ENCODE data around the gene TKFC. TPM values are rescaled to one million over a fixed set of nuclear protein-coding genes. Genes with fewer than 3 reads are reported as not detected.

Gene TKFC
- total RNA-seq, 1 experiment from 2014 or later: 79.6 TPM

GRCh38 chr11:61352038-61352437, 19.0 kb downstream of the TKFC start:
- in situ Hi-C loops (cut with HindIII; ENCODE audit: low pct_unique_long_range_greater_than_20kb, low sequenced_read_pairs): no loop called here
- H3K4me3 ChIP-seq (ENCODE audit: low read depth in 2 of 2, low read length in 2 of 2): no peak overlapping the region
- intact Hi-C loops (cut with micrococcal nuclease; ENCODE audit: unreplicated experiment): no loop called here
- TF ChIP-seq, protein P1, sequence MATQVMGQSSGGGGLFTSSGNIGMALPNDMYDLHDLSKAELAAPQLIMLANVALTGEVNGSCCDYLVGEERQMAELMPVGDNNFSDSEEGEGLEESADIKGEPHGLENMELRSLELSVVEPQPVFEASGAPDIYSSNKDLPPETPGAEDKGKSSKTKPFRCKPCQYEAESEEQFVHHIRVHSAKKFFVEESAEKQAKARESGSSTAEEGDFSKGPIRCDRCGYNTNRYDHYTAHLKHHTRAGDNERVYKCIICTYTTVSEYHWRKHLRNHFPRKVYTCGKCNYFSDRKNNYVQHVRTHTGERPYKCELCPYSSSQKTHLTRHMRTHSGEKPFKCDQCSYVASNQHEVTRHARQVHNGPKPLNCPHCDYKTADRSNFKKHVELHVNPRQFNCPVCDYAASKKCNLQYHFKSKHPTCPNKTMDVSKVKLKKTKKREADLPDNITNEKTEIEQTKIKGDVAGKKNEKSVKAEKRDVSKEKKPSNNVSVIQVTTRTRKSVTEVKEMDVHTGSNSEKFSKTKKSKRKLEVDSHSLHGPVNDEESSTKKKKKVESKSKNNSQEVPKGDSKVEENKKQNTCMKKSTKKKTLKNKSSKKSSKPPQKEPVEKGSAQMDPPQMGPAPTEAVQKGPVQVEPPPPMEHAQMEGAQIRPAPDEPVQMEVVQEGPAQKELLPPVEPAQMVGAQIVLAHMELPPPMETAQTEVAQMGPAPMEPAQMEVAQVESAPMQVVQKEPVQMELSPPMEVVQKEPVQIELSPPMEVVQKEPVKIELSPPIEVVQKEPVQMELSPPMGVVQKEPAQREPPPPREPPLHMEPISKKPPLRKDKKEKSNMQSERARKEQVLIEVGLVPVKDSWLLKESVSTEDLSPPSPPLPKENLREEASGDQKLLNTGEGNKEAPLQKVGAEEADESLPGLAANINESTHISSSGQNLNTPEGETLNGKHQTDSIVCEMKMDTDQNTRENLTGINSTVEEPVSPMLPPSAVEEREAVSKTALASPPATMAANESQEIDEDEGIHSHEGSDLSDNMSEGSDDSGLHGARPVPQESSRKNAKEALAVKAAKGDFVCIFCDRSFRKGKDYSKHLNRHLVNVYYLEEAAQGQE (IDR thresholded peaks at IDR 0.05; ENCODE audit: insufficient read depth in 1 of 2, low read depth in 2 of 2, low read length in 1 of 2): no peak
- no peak for TF ChIP-seq POLR2AphosphoS5 (IDR thresholded peaks at IDR 0.05; ENCODE audit: low read depth, low read length)
- TF ChIP-seq, protein P2, sequence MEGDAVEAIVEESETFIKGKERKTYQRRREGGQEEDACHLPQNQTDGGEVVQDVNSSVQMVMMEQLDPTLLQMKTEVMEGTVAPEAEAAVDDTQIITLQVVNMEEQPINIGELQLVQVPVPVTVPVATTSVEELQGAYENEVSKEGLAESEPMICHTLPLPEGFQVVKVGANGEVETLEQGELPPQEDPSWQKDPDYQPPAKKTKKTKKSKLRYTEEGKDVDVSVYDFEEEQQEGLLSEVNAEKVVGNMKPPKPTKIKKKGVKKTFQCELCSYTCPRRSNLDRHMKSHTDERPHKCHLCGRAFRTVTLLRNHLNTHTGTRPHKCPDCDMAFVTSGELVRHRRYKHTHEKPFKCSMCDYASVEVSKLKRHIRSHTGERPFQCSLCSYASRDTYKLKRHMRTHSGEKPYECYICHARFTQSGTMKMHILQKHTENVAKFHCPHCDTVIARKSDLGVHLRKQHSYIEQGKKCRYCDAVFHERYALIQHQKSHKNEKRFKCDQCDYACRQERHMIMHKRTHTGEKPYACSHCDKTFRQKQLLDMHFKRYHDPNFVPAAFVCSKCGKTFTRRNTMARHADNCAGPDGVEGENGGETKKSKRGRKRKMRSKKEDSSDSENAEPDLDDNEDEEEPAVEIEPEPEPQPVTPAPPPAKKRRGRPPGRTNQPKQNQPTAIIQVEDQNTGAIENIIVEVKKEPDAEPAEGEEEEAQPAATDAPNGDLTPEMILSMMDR (IDR thresholded peaks at IDR 0.05): no peak
- no peak for TF ChIP-seq SIN3A (IDR thresholded peaks at IDR 0.05; ENCODE audit: borderline replicate concordance, insufficient read depth, low read depth, low read length)
- no TSS peak for BruUV-seq (replicated peaks)
- ChIA-PET CTCF (no interaction called here), POLR2A (no interaction called here)
- ATAC-seq (no peak), DNase-seq (ENCODE audit: low read depth, low spot score) (no peak)
- 0 out of 2 replicates have a peak, but pooled peaks cover 2% of the 10 kb centered on the region for H3K36me3 ChIP-seq (ENCODE audit: control insufficient read depth, insufficient read depth, low read length)
- no peak overlapping the region for H3K27ac ChIP-seq (ENCODE audit: low read length)
- H3K4me1 ChIP-seq (ENCODE audit: control insufficient read depth, insufficient read depth, low read length): no peaks in the 10 kb centered on the region
- no peaks in the 10 kb centered on the region for H3K27me3 ChIP-seq (ENCODE audit: control insufficient read depth, insufficient read depth, low read length)
- H3K9me3 ChIP-seq (ENCODE audit: control insufficient read depth, insufficient read depth, low read depth, low read length): no peaks in the 10 kb centered on the region

DNA sequence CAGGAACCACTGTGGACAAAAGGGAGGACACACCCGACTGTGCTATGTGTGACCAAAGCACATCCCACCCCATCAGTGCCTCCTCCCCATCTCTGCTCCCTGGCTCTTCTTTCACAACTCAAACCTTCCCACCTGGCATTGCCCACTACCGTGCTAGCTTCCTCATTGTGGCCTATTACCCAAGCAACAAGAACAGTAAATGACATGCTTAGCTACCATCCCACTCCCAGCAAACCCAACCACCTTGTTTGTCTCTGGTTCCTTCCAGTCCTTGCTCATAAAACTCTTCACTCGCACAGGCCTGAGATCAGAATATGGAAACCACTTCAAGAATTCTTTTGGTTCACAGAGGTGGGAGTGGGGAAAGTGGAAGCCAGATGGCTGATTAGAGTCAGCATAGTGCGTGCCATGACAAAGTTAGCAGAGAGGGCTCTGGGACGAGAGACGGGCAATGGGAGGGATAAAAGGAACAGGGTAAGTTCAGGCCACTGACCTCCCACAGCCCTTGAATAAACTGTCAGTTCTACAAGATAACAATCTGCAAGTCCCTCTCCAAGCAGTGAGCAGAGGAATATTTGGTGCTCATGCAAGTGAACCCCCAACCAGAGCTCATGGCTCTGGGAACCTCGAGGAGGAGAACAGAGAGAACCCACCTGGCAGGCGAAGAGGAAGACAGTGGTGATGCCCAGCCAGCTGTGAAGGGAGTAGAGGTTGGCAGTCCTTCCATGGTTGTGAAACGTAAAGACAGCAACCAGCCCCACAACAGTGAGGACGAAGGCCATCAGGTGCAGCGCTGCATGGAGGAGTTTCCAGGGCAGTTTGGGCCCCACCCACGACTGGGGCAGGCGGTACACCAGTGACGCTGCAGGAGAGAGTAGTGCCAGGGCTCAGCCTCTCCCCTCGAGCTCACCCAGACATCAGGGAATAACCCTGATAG, 20.4 kb downstream of the TKFC start:
- ATAC-seq (no peak), DNase-seq (ENCODE audit: low read depth, low spot score) (no peak)
- no TSS peak for BruUV-seq (replicated peaks)
- Histone ChIP-seq H3K27ac (ENCODE audit: low read length) (no peak overlapping the region), H3K4me1 (ENCODE audit: control insufficient read depth, insufficient read depth, low read length) (no peaks in the 10 kb centered on the region), H3K27me3 (ENCODE audit: control insufficient read depth, insufficient read depth, low read length) (no peaks in the 10 kb centered on the region), H3K4me3 (ENCODE audit: low read depth in 2 of 2, low read length in 2 of 2) (no peak overlapping the region), H3K9me3 (ENCODE audit: control insufficient read depth, insufficient read depth, low read depth, low read length) (no peaks in the 10 kb centered on the region), H3K36me3 (ENCODE audit: control insufficient read depth, insufficient read depth, low read length) (0 out of 2 replicates have a peak, but pooled peaks cover 2% of the 10 kb centered on the region)
- in situ Hi-C loops (cut with HindIII; ENCODE audit: low pct_unique_long_range_greater_than_20kb, low sequenced_read_pairs): no loop called here
- ChIA-PET CTCF (interaction anchor here (0.9 kb wide), 1 partner anchor 16 kb away, joined by 6 read pairs; no protein-coding TSS in a partner anchor), POLR2A (no interaction called here)
- no peak for TF ChIP-seq TCF7L2 (IDR thresholded peaks at IDR 0.05; ENCODE audit: low read depth, low read length)
- TF ChIP-seq SIN3A (IDR thresholded peaks at IDR 0.05; ENCODE audit: borderline replicate concordance, insufficient read depth, low read depth, low read length): no peak
- TF ChIP-seq POLR2AphosphoS5 (IDR thresholded peaks at IDR 0.05; ENCODE audit: low read depth, low read length): no peak
- TF ChIP-seq, protein P1 (IDR thresholded peaks at IDR 0.05; ENCODE audit: insufficient read depth in 1 of 2, low read depth in 2 of 2, low read length in 1 of 2): no peak
- TF ChIP-seq, protein P2 (IDR thresholded peaks at IDR 0.05): no peak
- intact Hi-C loops (cut with micrococcal nuclease; ENCODE audit: unreplicated experiment): no loop called here
